Measurements from ENCODE around the gene PLAGL2. TPM values are rescaled to one million over a fixed set of nuclear protein-coding genes. Genes with fewer than 3 reads are reported as not detected.

PLAGL2 gene
- polyA plus RNA-seq, 1 donor from 2014 or later: 2.7 TPM

GRCh38 chr20:32152421-32153155 lies 55.0 kb downstream of the PLAGL2 start:
- no peaks in the 10 kb centered on the region for H3K79me2 ChIP-seq (replicated peaks; ENCODE audit: insufficient read depth, low read length)
- no peak overlapping the region for H3K4me2 ChIP-seq (ENCODE audit: low read length)
- no peak overlapping the region for H3K27ac ChIP-seq (ENCODE audit: low read length)
- H3K9me2 ChIP-seq (ENCODE audit: insufficient read depth, low read length): no peaks in the 10 kb centered on the region
- H2AFZ ChIP-seq (ENCODE audit: low read depth, low read length): no peak overlapping the region
- no peaks in the 10 kb centered on the region for H4K20me1 ChIP-seq (ENCODE audit: insufficient read depth)
- H3K36me3 ChIP-seq (ENCODE audit: insufficient read depth, low read length): peaks cover 4% of the 10 kb centered on the region
- no peak overlapping the region for H3K9ac ChIP-seq (ENCODE audit: low read length)
- no peak overlapping the region for H3K4me3 ChIP-seq (ENCODE audit: low read length)
- no peaks in the 10 kb centered on the region for H3F3A ChIP-seq (ENCODE audit: insufficient read depth, low read length, poor library complexity, severe bottlenecking)
- no peaks in the 10 kb centered on the region for H3K27me3 ChIP-seq (ENCODE audit: insufficient read depth, low read depth, low read length)
- no peak for TF ChIP-seq TAF1 (IDR thresholded peaks at IDR 0.05; ENCODE audit: low read depth)
- TF ChIP-seq, protein P1, sequence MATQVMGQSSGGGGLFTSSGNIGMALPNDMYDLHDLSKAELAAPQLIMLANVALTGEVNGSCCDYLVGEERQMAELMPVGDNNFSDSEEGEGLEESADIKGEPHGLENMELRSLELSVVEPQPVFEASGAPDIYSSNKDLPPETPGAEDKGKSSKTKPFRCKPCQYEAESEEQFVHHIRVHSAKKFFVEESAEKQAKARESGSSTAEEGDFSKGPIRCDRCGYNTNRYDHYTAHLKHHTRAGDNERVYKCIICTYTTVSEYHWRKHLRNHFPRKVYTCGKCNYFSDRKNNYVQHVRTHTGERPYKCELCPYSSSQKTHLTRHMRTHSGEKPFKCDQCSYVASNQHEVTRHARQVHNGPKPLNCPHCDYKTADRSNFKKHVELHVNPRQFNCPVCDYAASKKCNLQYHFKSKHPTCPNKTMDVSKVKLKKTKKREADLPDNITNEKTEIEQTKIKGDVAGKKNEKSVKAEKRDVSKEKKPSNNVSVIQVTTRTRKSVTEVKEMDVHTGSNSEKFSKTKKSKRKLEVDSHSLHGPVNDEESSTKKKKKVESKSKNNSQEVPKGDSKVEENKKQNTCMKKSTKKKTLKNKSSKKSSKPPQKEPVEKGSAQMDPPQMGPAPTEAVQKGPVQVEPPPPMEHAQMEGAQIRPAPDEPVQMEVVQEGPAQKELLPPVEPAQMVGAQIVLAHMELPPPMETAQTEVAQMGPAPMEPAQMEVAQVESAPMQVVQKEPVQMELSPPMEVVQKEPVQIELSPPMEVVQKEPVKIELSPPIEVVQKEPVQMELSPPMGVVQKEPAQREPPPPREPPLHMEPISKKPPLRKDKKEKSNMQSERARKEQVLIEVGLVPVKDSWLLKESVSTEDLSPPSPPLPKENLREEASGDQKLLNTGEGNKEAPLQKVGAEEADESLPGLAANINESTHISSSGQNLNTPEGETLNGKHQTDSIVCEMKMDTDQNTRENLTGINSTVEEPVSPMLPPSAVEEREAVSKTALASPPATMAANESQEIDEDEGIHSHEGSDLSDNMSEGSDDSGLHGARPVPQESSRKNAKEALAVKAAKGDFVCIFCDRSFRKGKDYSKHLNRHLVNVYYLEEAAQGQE (IDR thresholded peaks at IDR 0.05; ENCODE audit: borderline replicate concordance): no peak
- no peak for TF ChIP-seq EP300 (conservative IDR thresholded peaks at IDR 0.05; ENCODE audit: poor library complexity, severe bottlenecking)
- TF ChIP-seq SMC3 (conservative IDR thresholded peaks at IDR 0.05; ENCODE audit: poor library complexity): no peak
- TF ChIP-seq MXI1 (conservative IDR thresholded peaks at IDR 0.05; ENCODE audit: poor library complexity, severe bottlenecking): no peak
- TF ChIP-seq EZH2 (IDR thresholded peaks at IDR 0.05; ENCODE audit: borderline replicate concordance, insufficient read depth, low read length, poor library complexity, severe bottlenecking): no peak
- TF ChIP-seq CTCF (IDR thresholded peaks at IDR 0.05; ENCODE audit: poor library complexity, severe bottlenecking): no peak
- TF ChIP-seq RAD21 (conservative IDR thresholded peaks at IDR 0.05): no peak
- H3K9me3 ChIP-seq (ENCODE audit: low read length): no peaks in the 10 kb centered on the region

GRCh38 chr20:32150291-32150848 lies 57.2 kb downstream of the PLAGL2 start:
- Histone ChIP-seq H3K4me3 (ENCODE audit: low read length) (no peak overlapping the region), H3K9ac (ENCODE audit: low read length) (no peak overlapping the region), H3K4me2 (ENCODE audit: low read length) (no peak overlapping the region), H3F3A (ENCODE audit: insufficient read depth, low read length, poor library complexity, severe bottlenecking) (no peaks in the 10 kb centered on the region), H3K79me2 (replicated peaks; ENCODE audit: insufficient read depth, low read length) (no peaks in the 10 kb centered on the region), H3K27ac (ENCODE audit: low read length) (no peak overlapping the region), H3K9me3 (ENCODE audit: low read length) (no peaks in the 10 kb centered on the region), H3K9me2 (ENCODE audit: insufficient read depth, low read length) (no peaks in the 10 kb centered on the region), H2AFZ (ENCODE audit: low read depth, low read length) (no peak overlapping the region), H3K27me3 (ENCODE audit: insufficient read depth, low read depth, low read length) (no peaks in the 10 kb centered on the region), H4K20me1 (ENCODE audit: insufficient read depth) (no peaks in the 10 kb centered on the region), H3K36me3 (ENCODE audit: insufficient read depth, low read length) (no peaks in the 10 kb centered on the region)
- TF ChIP-seq EZH2 (IDR thresholded peaks at IDR 0.05; ENCODE audit: borderline replicate concordance, insufficient read depth, low read length, poor library complexity, severe bottlenecking) (no peak), SMC3 (conservative IDR thresholded peaks at IDR 0.05; ENCODE audit: poor library complexity) (no peak), TAF1 (IDR thresholded peaks at IDR 0.05; ENCODE audit: low read depth) (no peak), EP300 (conservative IDR thresholded peaks at IDR 0.05; ENCODE audit: poor library complexity, severe bottlenecking) (no peak), RAD21 (conservative IDR thresholded peaks at IDR 0.05) (no peak), MXI1 (conservative IDR thresholded peaks at IDR 0.05; ENCODE audit: poor library complexity, severe bottlenecking) (no peak), CTCF (IDR thresholded peaks at IDR 0.05; ENCODE audit: poor library complexity, severe bottlenecking) (no peak)
- TF ChIP-seq, protein P1 (IDR thresholded peaks at IDR 0.05; ENCODE audit: borderline replicate concordance): no peak

Data from neural cell (in vitro differentiated cells).